NT2/D1 (cell line): Measurements from ENCODE around the gene EGFLAM.

Experiments
- DNase-seq: peaks from one replicate; pipeline ENCODE4 v3.0.0-alpha.2; 2011; ENCODE audit warnings: low read depth, low spot score
- H3K27me3 ChIP-seq: 2 replicates; pipeline ENCODE4 v1.6.0; 2011; ENCODE audit warnings: mild to moderate bottlenecking; ENCODE audit not compliant: insufficient read length, insufficient read depth
- H3K36me3 ChIP-seq: 2 replicates; pipeline ENCODE4 v1.6.1; 2011; ENCODE audit warnings: mild to moderate bottlenecking, low read length, mixed read lengths; ENCODE audit not compliant: insufficient read depth, insufficient read length
- H3K4me1 ChIP-seq: 2 replicates; pipeline ENCODE4 v1.5.1; 2011; ENCODE audit not compliant: insufficient read depth, insufficient read length
- H3K4me3 ChIP-seq: 2 replicates; pipeline ENCODE4 v1.5.1; 2011; ENCODE audit warnings: low read depth; ENCODE audit not compliant: insufficient read length
- H3K9ac ChIP-seq: 2 replicates; pipeline ENCODE4 v1.6.0; 2011; ENCODE audit warnings: low read depth; ENCODE audit not compliant: insufficient read length
- H3K9me3 ChIP-seq: 2 replicates; pipeline ENCODE4 v1.5.1; 2011; ENCODE audit warnings: mild to moderate bottlenecking, low read length; ENCODE audit not compliant: insufficient read depth
- SUZ12 ChIP-seq: IDR thresholded peaks from 2 replicates; pipeline ENCODE4 v1.6.1; 2011; ENCODE audit not compliant: insufficient read length, insufficient read depth; ENCODE audit errors: extremely low read depth
- YY1 ChIP-seq: IDR thresholded peaks from 2 replicates; pipeline ENCODE4 v1.6.1; 2011; ENCODE audit not compliant: insufficient read length, insufficient read depth
- ZNF274 ChIP-seq: IDR thresholded peaks from 2 replicates; pipeline ENCODE4 v1.6.1; 2011; ENCODE audit warnings: mild to moderate bottlenecking, low read depth, low read length

Gene EGFLAM

GRCh38 chr5:38258319-38259061 lies at the start of gene EGFLAM:
Gene EGFLAM (plus strand): TSS chr5:38258559. CDS start chr5:38258755, 196 bp downstream.
- DNase-seq, result peak; percentile 39
- Histone ChIP-seq H3K9ac (peak within 1 kb of the TSS; percentile 72), H3K4me3 (peak within 1 kb of the TSS; percentile 47), H3K9me3 (0 out of 2 replicates have a peak, but pooled peaks cover 3% of the 10 kb centered on the region), H3K36me3 (no peaks in the 10 kb centered on the region), H3K4me1 (no peaks in the 10 kb centered on the region), H3K27me3 (peaks cover 67% of the 10 kb centered on the region)
- TF ChIP-seq SUZ12, result no peak
- no peak for TF ChIP-seq YY1
- no peak for TF ChIP-seq ZNF274

- DNase-seq, result peak; percentile 27
- Histone ChIP-seq H3K27me3 (no peaks in the 10 kb centered on the region), H3K9ac (no peak overlapping the region), H3K9me3 (no peaks in the 10 kb centered on the region), H3K4me1 (no peaks in the 10 kb centered on the region), H3K36me3 (no peaks in the 10 kb centered on the region), H3K4me3 (no peak overlapping the region)
- TF ChIP-seq ZNF274 (no peak), YY1 (no peak)
These were observed 49.5 kb upstream of the EGFLAM start for GRCh38 chr5:38208782-38209378.

GRCh38 chr5:38210676-38211353 lies 47.5 kb upstream of the EGFLAM start:
- H3K9ac ChIP-seq, result no peak overlapping the region
- H3K4me3 ChIP-seq, result no peak overlapping the region
- no peaks in the 10 kb centered on the region for H3K9me3 ChIP-seq
- H3K4me1 ChIP-seq, result no peaks in the 10 kb centered on the region
- TF ChIP-seq ZNF274 (no peak), YY1 (no peak), SUZ12 (no peak)
- DNase-seq, result no peak
- no peaks in the 10 kb centered on the region for H3K27me3 ChIP-seq
- H3K36me3 ChIP-seq, result no peaks in the 10 kb centered on the region

- no peaks in the 10 kb centered on the region for H3K27me3 ChIP-seq
These were observed 47.0 kb upstream of the EGFLAM start for GRCh38 chr5:38211354-38211710.

GRCh38 chr5:38212307-38212706 lies 46.1 kb upstream of the EGFLAM start:
- no peak overlapping the region for H3K9ac ChIP-seq
- no peaks in the 10 kb centered on the region for H3K36me3 ChIP-seq
- no peaks in the 10 kb centered on the region for H3K9me3 ChIP-seq
- H3K4me1 ChIP-seq, result no peaks in the 10 kb centered on the region
- TF ChIP-seq SUZ12, result no peak
- no peak for TF ChIP-seq YY1
- TF ChIP-seq ZNF274, result no peak
- no peak overlapping the region for H3K4me3 ChIP-seq
- no peak for DNase-seq
- no peaks in the 10 kb centered on the region for H3K27me3 ChIP-seq

More at GRCh38 chr5:38211354-38211710, 47.0 kb upstream of the EGFLAM start:
- Histone ChIP-seq H3K9me3 (no peaks in the 10 kb centered on the region), H3K36me3 (no peaks in the 10 kb centered on the region), H3K4me1 (no peaks in the 10 kb centered on the region), H3K4me3 (no peak overlapping the region), H3K9ac (no peak overlapping the region)
- DNase-seq, result no peak
- TF ChIP-seq ZNF274 (no peak), YY1 (no peak), SUZ12 (no peak)

- TF ChIP-seq SUZ12 (no peak), YY1 (no peak), ZNF274 (no peak)
- DNase-seq, result no peak
These were observed 32.3 kb upstream of the EGFLAM start for GRCh38 chr5:38226091-38226490.

GRCh38 chr5:38228914-38229313 lies 29.4 kb upstream of the EGFLAM start:
- no peaks in the 10 kb centered on the region for H3K27me3 ChIP-seq
- no peak overlapping the region for H3K9ac ChIP-seq
- H3K36me3 ChIP-seq, result no peaks in the 10 kb centered on the region
- no peaks in the 10 kb centered on the region for H3K4me1 ChIP-seq
- no peak for TF ChIP-seq YY1
- TF ChIP-seq ZNF274, result no peak
- no peak for TF ChIP-seq SUZ12
- no peaks in the 10 kb centered on the region for H3K9me3 ChIP-seq
- H3K4me3 ChIP-seq, result no peak overlapping the region
- no peak for DNase-seq

More at GRCh38 chr5:38226091-38226490, 32.3 kb upstream of the EGFLAM start:
- Histone ChIP-seq H3K36me3 (no peaks in the 10 kb centered on the region), H3K4me1 (no peaks in the 10 kb centered on the region), H3K9me3 (no peaks in the 10 kb centered on the region), H3K4me3 (no peak overlapping the region), H3K9ac (no peak overlapping the region), H3K27me3 (no peaks in the 10 kb centered on the region)
